Measurements from ENCODE around the gene LPP. TPM values are rescaled to one million over a fixed set of nuclear protein-coding genes. Genes with fewer than 3 reads are reported as not detected.

LPP gene
- total and polyA plus RNA-seq, 8 donors = 8.0 to 885 (median 305) TPM

GRCh38 chr3:188408831-188409230 lies 254.9 kb downstream of the LPP start:
- peaks cover 0 to 18% (median 3%) of the 10 kb centered on the region in 4 donors for H3K4me1 ChIP-seq
- H3K36me3 ChIP-seq = peaks cover 9 to 32% (median 29%) of the 10 kb centered on the region in 4 donors
- H3K27me3 ChIP-seq = no peaks in the 10 kb centered on the region
- H3K4me3 ChIP-seq = no peak overlapping the region
- DNase-seq = no peak
- 81 to 94% (median 91%) methylated on average over 3 of the region's 3 CpGs for WGBS, 5 donors
- no peaks in the 10 kb centered on the region for H3K9me3 ChIP-seq
- TF ChIP-seq POLR2A (IDR thresholded peaks at IDR 0.05) (no peak), CTCF (IDR thresholded peaks at IDR 0.05) (no peak), EP300 (IDR thresholded peaks at IDR 0.05) (no peak), POLR2AphosphoS5 (IDR thresholded peaks at IDR 0.05) (no peak)
- H3K27ac ChIP-seq = no peak overlapping the region
- intact Hi-C loops (cut with DNase I; ENCODE audit: low total_unique reads) = no loop called here

GRCh38 chr3:188411750-188412149 lies 257.8 kb downstream of the LPP start:
- H3K9me3 ChIP-seq = no peaks in the 10 kb centered on the region
- intact Hi-C loops (cut with DNase I; ENCODE audit: low total_unique reads) = no loop called here
- 84 to 92% (median 90%) methylated on average over 2 of the region's 2 CpGs for WGBS, 5 donors
- H3K36me3 ChIP-seq = peaks cover 5 to 23% (median 18%) of the 10 kb centered on the region in 4 donors
- H3K27me3 ChIP-seq = no peaks in the 10 kb centered on the region
- DNase-seq = no peak
- H3K4me3 ChIP-seq = no peak overlapping the region
- TF ChIP-seq EP300 (IDR thresholded peaks at IDR 0.05) (no peak), CTCF (IDR thresholded peaks at IDR 0.05) (no peak), POLR2A (IDR thresholded peaks at IDR 0.05) (no peak), POLR2AphosphoS5 (IDR thresholded peaks at IDR 0.05) (no peak)
- H3K4me1 ChIP-seq = peaks cover 0 to 16% (median 4%) of the 10 kb centered on the region in 4 donors
- H3K27ac ChIP-seq = no peak overlapping the region

GRCh38 chr3:188415196-188415595 lies 261.2 kb downstream of the LPP start:
- 28 to 55% (median 39%) methylated on average over 3 of the region's 3 CpGs for WGBS, 5 donors
- no peak overlapping the region for H3K4me3 ChIP-seq
- intact Hi-C loops (cut with DNase I; ENCODE audit: low total_unique reads) = no loop called here
- no peak overlapping the region for H3K27ac ChIP-seq
- no peaks in the 10 kb centered on the region for H3K9me3 ChIP-seq
- no peak for TF ChIP-seq CTCF (IDR thresholded peaks at IDR 0.05)
- TF ChIP-seq EP300 (IDR thresholded peaks at IDR 0.05) = no peak
- TF ChIP-seq POLR2AphosphoS5 (IDR thresholded peaks at IDR 0.05) = no peak
- no peak for TF ChIP-seq POLR2A (IDR thresholded peaks at IDR 0.05)
- no peak for DNase-seq
- H3K27me3 ChIP-seq = no peaks in the 10 kb centered on the region
- H3K36me3 ChIP-seq = no peaks in the 10 kb centered on the region
- H3K4me1 ChIP-seq = peaks cover 0 to 18% (median 8%) of the 10 kb centered on the region in 4 donors

GRCh38 chr3:188416041-188416440 lies 262.1 kb downstream of the LPP start:
- H3K27ac ChIP-seq = no peak overlapping the region
- TF ChIP-seq EP300 (IDR thresholded peaks at IDR 0.05) = no peak
- no peak for TF ChIP-seq POLR2A (IDR thresholded peaks at IDR 0.05)
- no peak for TF ChIP-seq POLR2AphosphoS5 (IDR thresholded peaks at IDR 0.05)
- no peak for TF ChIP-seq CTCF (IDR thresholded peaks at IDR 0.05)
- H3K9me3 ChIP-seq = no peaks in the 10 kb centered on the region
- no peaks in the 10 kb centered on the region for H3K27me3 ChIP-seq
- no peaks in the 10 kb centered on the region for H3K36me3 ChIP-seq
- peaks cover 2 to 25% (median 15%) of the 10 kb centered on the region in 4 donors for H3K4me1 ChIP-seq
- 90 to 100% (median 96%) methylated on average over 1 of the region's 1 CpG for WGBS, 5 donors
- H3K4me3 ChIP-seq = no peak overlapping the region
- DNase-seq = no peak
- intact Hi-C loops (cut with DNase I; ENCODE audit: low total_unique reads) = no loop called here

Data from stomach (tissue), 9 donors.